ENCODE measurements around the gene PFKL.

DNA sequence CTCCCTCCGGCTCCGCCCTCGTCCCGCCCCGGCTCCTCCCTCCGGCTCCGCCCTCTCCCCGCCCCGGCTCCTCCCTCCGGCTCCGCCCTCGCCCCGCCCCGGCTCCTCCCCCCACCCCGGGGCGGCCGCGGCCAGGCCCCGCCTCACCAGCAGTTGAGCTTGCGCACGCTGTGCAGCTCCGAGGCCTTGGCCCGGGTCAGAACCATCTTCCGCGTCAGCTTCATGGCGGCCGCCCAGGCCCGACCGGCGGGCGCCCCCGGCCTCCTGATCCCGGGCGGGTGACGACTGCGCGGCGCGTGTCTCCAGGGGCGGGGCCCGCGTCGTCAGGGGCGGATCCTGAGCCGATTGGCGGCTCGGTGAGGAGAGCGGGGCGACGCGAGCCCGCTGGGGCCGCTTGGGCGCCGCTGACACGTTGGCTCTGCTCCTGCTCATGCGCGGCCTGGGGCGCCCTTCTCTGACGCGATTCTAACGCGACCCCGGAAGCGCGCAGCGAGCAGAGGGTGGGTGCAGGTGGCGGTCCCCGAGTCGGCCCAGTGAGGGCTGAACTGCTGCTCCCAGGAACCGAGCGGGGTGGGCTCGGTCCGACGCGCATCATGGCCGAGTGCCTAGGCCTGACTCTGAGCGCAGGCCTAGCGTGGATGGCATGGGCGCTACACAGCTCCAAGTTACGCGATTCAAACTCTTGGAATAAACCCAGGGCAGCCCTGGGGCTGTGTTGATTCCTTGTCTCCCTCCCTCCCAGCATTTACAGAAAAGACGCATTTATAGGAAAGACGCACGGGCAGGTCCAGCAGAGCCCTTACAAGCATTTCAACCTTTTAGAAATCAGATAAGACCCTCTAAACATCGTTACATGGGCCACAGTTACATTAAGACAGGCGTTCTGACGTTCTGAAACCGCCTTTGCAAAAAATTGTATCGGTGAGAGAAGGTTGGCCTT lies 39.4 kb downstream of the PFKL start, which contains the start of gene CFAP410:
- TF ChIP-seq POLR2A (IDR thresholded peaks at IDR 0.05; ENCODE audit: low read depth, low read length) (peak; percentile 94), POLR2AphosphoS5 (IDR thresholded peaks at IDR 0.05; ENCODE audit: low read depth, low read length) (peak; percentile 93)

Measured in GM12891 (cell line).